ENCODE data around the gene COL9A2.
A peak's percentile ranks its signal among the peaks of the same experiment; 100 is the strongest.

Gene COL9A2

GRCh38 chr1:40315239-40315794, 1.8 kb downstream of the COL9A2 start:
- Histone ChIP-seq H3K36me3 (no peaks in the 10 kb centered on the region), H3K4me3 (ENCODE audit: low read depth, low read length) (peak overlapping the region; percentile 58), H3K9me3 (no peaks in the 10 kb centered on the region), H3K4me1 (no peaks in the 10 kb centered on the region), H3K27me3 (peaks cover 8% of the 10 kb centered on the region; the same call in 1 of the 2 replicates)
- peak; percentile 73 for DNase-seq
- TF ChIP-seq, protein P1, sequence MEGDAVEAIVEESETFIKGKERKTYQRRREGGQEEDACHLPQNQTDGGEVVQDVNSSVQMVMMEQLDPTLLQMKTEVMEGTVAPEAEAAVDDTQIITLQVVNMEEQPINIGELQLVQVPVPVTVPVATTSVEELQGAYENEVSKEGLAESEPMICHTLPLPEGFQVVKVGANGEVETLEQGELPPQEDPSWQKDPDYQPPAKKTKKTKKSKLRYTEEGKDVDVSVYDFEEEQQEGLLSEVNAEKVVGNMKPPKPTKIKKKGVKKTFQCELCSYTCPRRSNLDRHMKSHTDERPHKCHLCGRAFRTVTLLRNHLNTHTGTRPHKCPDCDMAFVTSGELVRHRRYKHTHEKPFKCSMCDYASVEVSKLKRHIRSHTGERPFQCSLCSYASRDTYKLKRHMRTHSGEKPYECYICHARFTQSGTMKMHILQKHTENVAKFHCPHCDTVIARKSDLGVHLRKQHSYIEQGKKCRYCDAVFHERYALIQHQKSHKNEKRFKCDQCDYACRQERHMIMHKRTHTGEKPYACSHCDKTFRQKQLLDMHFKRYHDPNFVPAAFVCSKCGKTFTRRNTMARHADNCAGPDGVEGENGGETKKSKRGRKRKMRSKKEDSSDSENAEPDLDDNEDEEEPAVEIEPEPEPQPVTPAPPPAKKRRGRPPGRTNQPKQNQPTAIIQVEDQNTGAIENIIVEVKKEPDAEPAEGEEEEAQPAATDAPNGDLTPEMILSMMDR (IDR thresholded peaks at IDR 0.05; ENCODE audit: low read depth, low read length), result peak; percentile 70

- H3K4me1 ChIP-seq, result no peaks in the 10 kb centered on the region
- peaks cover 8% of the 10 kb centered on the region; the same call in 1 of the 2 replicates for H3K27me3 ChIP-seq
- TF ChIP-seq, protein P1 (IDR thresholded peaks at IDR 0.05; ENCODE audit: low read depth, low read length), result no peak
- no peaks in the 10 kb centered on the region for H3K36me3 ChIP-seq
- DNase-seq, result no peak
- no peaks in the 10 kb centered on the region for H3K9me3 ChIP-seq
- H3K4me3 ChIP-seq (ENCODE audit: low read depth, low read length), result peak overlapping the region; percentile 58
Measured at GRCh38 chr1:40314721-40315238, 2.3 kb downstream of the COL9A2 start.

DNA sequence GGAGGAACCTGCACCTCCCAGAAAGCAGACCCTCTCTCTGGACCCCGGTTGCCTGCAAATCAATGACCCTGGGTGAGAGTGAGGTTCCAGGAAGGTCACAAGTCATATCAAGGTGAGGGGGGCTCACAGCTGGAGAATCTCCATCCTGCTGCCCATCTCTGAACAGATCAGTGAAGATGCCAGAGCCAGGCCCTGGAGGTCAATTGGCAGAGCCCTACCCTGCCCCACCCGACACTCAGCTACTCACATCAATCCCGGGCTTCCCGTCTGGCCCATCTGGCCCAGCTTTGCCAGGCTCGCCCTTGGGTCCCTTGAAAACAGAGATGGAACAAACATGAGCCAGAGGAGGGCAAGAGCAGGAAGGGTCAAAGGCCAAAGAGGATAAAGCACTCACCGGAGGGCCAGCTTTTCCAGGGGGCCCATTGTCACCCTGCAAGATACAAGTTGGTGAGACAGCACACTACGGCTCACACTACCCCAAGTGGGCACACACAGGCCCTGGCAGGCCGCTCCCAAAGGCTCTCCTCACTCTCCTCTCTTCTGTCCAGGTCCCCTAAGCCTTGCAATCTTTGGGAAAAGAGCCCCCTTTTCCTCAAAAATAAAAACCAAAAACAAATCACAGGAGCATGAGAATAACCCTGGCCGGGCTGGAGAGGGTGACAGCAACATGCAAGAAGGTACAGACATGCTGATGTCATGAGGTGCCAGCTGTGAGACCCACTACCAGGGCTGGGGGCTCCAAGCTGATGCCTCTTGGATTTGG, 2.9 kb downstream of the COL9A2 start:
- Histone ChIP-seq H3K9me3 (no peaks in the 10 kb centered on the region), H3K36me3 (no peaks in the 10 kb centered on the region), H3K4me1 (no peaks in the 10 kb centered on the region), H3K4me3 (ENCODE audit: low read depth, low read length) (no peak overlapping the region), H3K27me3 (peaks cover 8% of the 10 kb centered on the region; the same call in 1 of the 2 replicates)
- no peak for DNase-seq
- TF ChIP-seq, protein P1 (IDR thresholded peaks at IDR 0.05; ENCODE audit: low read depth, low read length), result no peak

- Histone ChIP-seq H3K36me3 (no peaks in the 10 kb centered on the region), H3K4me1 (no peaks in the 10 kb centered on the region), H3K27me3 (peaks cover 8% of the 10 kb centered on the region; the same call in 1 of the 2 replicates), H3K9me3 (no peaks in the 10 kb centered on the region), H3K4me3 (ENCODE audit: low read depth, low read length) (no peak overlapping the region)
- TF ChIP-seq, protein P1 (IDR thresholded peaks at IDR 0.05; ENCODE audit: low read depth, low read length), result no peak
- DNase-seq, result no peak
Measured at GRCh38 chr1:40313329-40313957, 3.6 kb downstream of the COL9A2 start.

- Histone ChIP-seq H3K9me3 (no peaks in the 10 kb centered on the region), H3K4me1 (no peaks in the 10 kb centered on the region), H3K4me3 (ENCODE audit: low read depth, low read length) (no peak overlapping the region), H3K27me3 (peaks cover 8% of the 10 kb centered on the region; the same call in 1 of the 2 replicates), H3K36me3 (no peaks in the 10 kb centered on the region)
- TF ChIP-seq, protein P1 (IDR thresholded peaks at IDR 0.05; ENCODE audit: low read depth, low read length), result no peak
- no peak for DNase-seq
Measured at GRCh38 chr1:40312238-40313205, 4.6 kb downstream of the COL9A2 start.

Measured in BE2C (cell line).